K562 (cell line): Measurements from ENCODE around the gene ERVW-1. TPM values are rescaled to one million over a fixed set of nuclear protein-coding genes. Genes with fewer than 3 reads are reported as not detected.

Experiments used
- ATAC-seq: fragments of 200-7000 bp; cut with Tn5 transposase; 3 replicates; pipeline ENCODE4 v1.9.1; 2020; ENCODE audit warnings: moderate library complexity
- BruUV-seq: library from RNA; stranded (reverse); fragments of 400-500 nt; replicated peaks from 2 replicates; lab custom pipeline; 2021; lab: Mats Ljungman, UMichigan
- CTCF ChIA-PET: fragments of 300-600 bp; formaldehyde crosslinking; extraction: SDS; loops from one replicate; lab custom pipeline; 2021; ENCODE audit warnings: low intra/inter-chr PET ratio; lab: Yijun Ruan, JAX
- POLR2A ChIA-PET: fragments of 300-600, 350-650 bp; sonication (Branson Sonifier 250); formaldehyde crosslinking; extraction: SDS; loops from one replicate; lab custom pipeline; 2021; ENCODE audit warnings: antibody characterized with exemption, inconsistent platforms; lab: Yijun Ruan, JAX
- DNase-seq, 4 experiments: peaks; one replicate each; pipeline versions ENCODE4 v3.0.0 to v3.0.0-alpha.2; 2011 to 2018; ENCODE audit warnings: low spot score in 3 of 4, mixed read lengths in 3 of 4; ENCODE audit errors: extremely low read depth in 1 of 4
- FAIRE-seq: peaks from 2 replicates; lab custom pipeline; 2011; peaks lifted over from hg19 to GRCh38; lab: Jason Lieb, UNC
- H2AFZ ChIP-seq: 2 replicates; pipeline ENCODE4 v1.6.0; 2011; ENCODE audit warnings: low read depth, low read length, control low read depth, inconsistent platforms
- H3K27ac ChIP-seq: fragments of 200-600 bp; 3 replicates; pipeline ENCODE4 v1.8.0; 2011; ENCODE audit warnings: low read depth, mild to moderate bottlenecking, control low read depth, inconsistent platforms, low read length, moderate library complexity, mixed read lengths; ENCODE audit errors: extremely low read depth
- H3K27me3 ChIP-seq, 2 experiments: fragments of 300-600 bp in 1 of 2; 2 replicates in 1 of 2; 3 replicates in 1 of 2; pipeline versions ENCODE4 v1.6.0 to v1.8.0; 2011; ENCODE audit warnings: inconsistent platforms in 2 of 2, low read length in 2 of 2, mild to moderate bottlenecking in 1 of 2, mixed read lengths in 1 of 2, moderate library complexity in 1 of 2; ENCODE audit not compliant: control insufficient read depth in 2 of 2, insufficient read depth in 2 of 2
- H3K36me3 ChIP-seq: fragments of 300-600 bp; 3 replicates; pipeline ENCODE4 v1.8.0; 2011; ENCODE audit warnings: mild to moderate bottlenecking, low read length, inconsistent platforms; ENCODE audit not compliant: control insufficient read depth, insufficient read depth
- H3K4me1 ChIP-seq, 2 experiments: fragments of 200-600 bp in 1 of 2; replicated peaks in 1 of 2; 2 replicates in 1 of 2; 3 replicates in 1 of 2; pipeline versions ENCODE4 v1.5.1 to v1.8.0; 2011; ENCODE audit warnings: inconsistent platforms in 2 of 2, low read length in 2 of 2, mild to moderate bottlenecking in 1 of 2, mixed read lengths in 1 of 2, moderate library complexity in 1 of 2; ENCODE audit not compliant: control insufficient read depth in 2 of 2, insufficient read depth in 2 of 2
- H3K4me2 ChIP-seq: 2 replicates; pipeline ENCODE4 v1.6.1; 2011; ENCODE audit warnings: low read length, control low read depth, inconsistent platforms, mixed read lengths; ENCODE audit not compliant: insufficient read depth
- H3K4me3 ChIP-seq: fragments of 200-600 bp; sonication (generic), shearing (Covaris generic); 2 replicates; pipeline ENCODE4 v1.5.1; 2016; ENCODE audit warnings: control low read depth, inconsistent platforms
- H3K79me2 ChIP-seq: fragments of 200-600 bp; 3 replicates; pipeline ENCODE4 v1.8.0; 2011; ENCODE audit warnings: low read length, inconsistent platforms; ENCODE audit not compliant: control insufficient read depth, insufficient read depth
- H3K9ac ChIP-seq, 2 experiments: 2 replicates each; pipeline versions ENCODE4 v1.6.0 to v1.6.1; 2011; ENCODE audit warnings: low read depth in 2 of 2, low read length in 2 of 2, control low read depth in 1 of 2, inconsistent platforms in 1 of 2, mild to moderate bottlenecking in 1 of 2, mixed read lengths in 1 of 2; ENCODE audit not compliant: insufficient read depth in 1 of 2
- H3K9me1 ChIP-seq: one replicate; pipeline ENCODE4 v1.6.0; 2011; ENCODE audit warnings: inconsistent platforms, mild to moderate bottlenecking, low read length, moderate library complexity; ENCODE audit not compliant: control insufficient read depth, insufficient read depth
- H3K9me3 ChIP-seq: replicated peaks from 2 replicates; pipeline ENCODE4 v1.5.1; 2011; ENCODE audit warnings: low read depth, low read length, inconsistent platforms; ENCODE audit not compliant: control insufficient read depth, insufficient read depth
- H4K20me1 ChIP-seq: replicated peaks from 2 replicates; pipeline ENCODE4 v1.6.1; 2011; ENCODE audit warnings: low read length, inconsistent platforms, mixed read lengths; ENCODE audit not compliant: control insufficient read depth, insufficient read depth
- ETS2 ChIP-seq: IDR thresholded peaks from 2 replicates; pipeline ENCODE4 v1.6.1; 2016; ENCODE audit warnings: borderline replicate concordance, missing genetic modification characterization, mild to moderate bottlenecking, moderate library complexity, missing compliant biosample characterization; ENCODE audit not compliant: poor library complexity, severe bottlenecking
- MCM3 ChIP-seq: fragments of 450-650 bp; IDR thresholded peaks from 2 replicates; pipeline ENCODE4 v1.6.1; 2016
- XRCC5 ChIP-seq: fragments of 200-400 bp; formaldehyde crosslinking; IDR thresholded peaks from 2 replicates; pipeline ENCODE4 v1.6.1; 2017; ENCODE audit warnings: low read depth, mild to moderate bottlenecking, low read length
- ZNF436 ChIP-seq: fragments of 250-450, 450-650 bp; sonication (Bioruptor Pico); formaldehyde crosslinking; IDR thresholded peaks from 2 replicates; pipeline ENCODE4 v1.7.0; 2020; ENCODE audit warnings: mild to moderate bottlenecking
- WGBS: fragments of 100-300 bp; shearing (Covaris generic); methylation state at CpG from one replicate; pipeline ENCODE4 v1.1.6; 2016; ENCODE audit warnings: low coverage, mixed read lengths; ENCODE audit not compliant: insufficient coverage; ENCODE audit errors: missing lambda C conversion rate; 5-methylcytosine and 5-hydroxymethylcytosine counted together
- in situ Hi-C: fragments of 300-500 bp; cut with MboI; formaldehyde crosslinking; loops from 4 replicates; pipeline ENCODE4 v1.15.0; 2018; ENCODE audit warnings: inconsistent platforms, mixed read lengths
- intact Hi-C: fragments of 100-400 bp; cut with micrococcal nuclease; formaldehyde crosslinking; loops from 2 replicates; pipeline ENCODE4 v1.14.2; 2022
- polyA plus RNA-seq, 8 experiments: library from polyadenylated mRNA; depleted of rRNA in 4 of 8; stranded (reverse) in 5 of 8; unstranded in 3 of 8; fragments of >200 nt; fragmentation: Nextera tagmentation in 2 of 8; fragmentation: Illumina TruSeq in 1 of 8; extraction: Ambion mirVana in 2 of 8; extraction: Trizol in 1 of 8; gene quantifications; 2 replicates each; pipeline versions ENCODE4 v1.2.1 to v1.2.3, GENCODE V29; 2011 to 2014; ENCODE audit warnings: inconsistent platforms in 1 of 8, missing spikeins in 1 of 8
- total RNA-seq, 7 experiments: library from RNA; depleted of rRNA in 6 of 7; stranded (reverse); fragments of >200 nt in 6 of 7; fragmentation: Illumina TruSeq in 2 of 7; extraction: Trizol in 2 of 7; gene quantifications; 2 replicates each; pipeline versions ENCODE4 v1.2.1 to v1.2.3, GENCODE V29; 2011 to 2021; ENCODE audit warnings: low replicate concordance in 1 of 7

The ERVW-1 gene
- total and polyA plus RNA-seq, 9 of the 15 experiments (the other 6 are each of a cell fraction or from before 2014, with no cell fraction given), result not detected

- TF ChIP-seq ETS2 (tag), result no peak
Observed at GRCh38 chr7:92520024-92520423, 42.3 kb upstream of the ERVW-1 start (continued).

GRCh38 chr7:92517631-92518030 is 39.9 kb upstream of the ERVW-1 start:
- CTCF ChIA-PET, result no interaction called here
- 65% methylated on average over 3 of the region's 3 CpGs for WGBS
- no peak overlapping the region for H3K9ac ChIP-seq
- in situ Hi-C loops, result no loop called here
- BruUV-seq, result TSS peak; percentile 12
- no peaks in the 10 kb centered on the region for H3K79me2 ChIP-seq
- no peak for TF ChIP-seq XRCC5
- TF ChIP-seq ZNF436 (CRISPR knock-in tag), result no peak
- TF ChIP-seq MCM3, result no peak
- TF ChIP-seq, all 486 proteins: peak for 0
- H3K4me2 ChIP-seq, result no peak overlapping the region
- FAIRE-seq, result no peak
- no peaks in the 10 kb centered on the region for H3K27me3 ChIP-seq
- no peak overlapping the region for H3K4me3 ChIP-seq
- H3K4me1 ChIP-seq, result no peaks in the 10 kb centered on the region
- POLR2A ChIA-PET, result interaction anchor here (0.6 to 1.6 kb wide), 3 partner anchors 9 to 519 kb away, joined by 3 to 11 read pairs (median 4); partner anchors contain the start of genes PEX1 and RBM48
- peaks cover 17% of the 10 kb centered on the region; the same call in 1 of the 3 replicates for H3K36me3 ChIP-seq
- no peaks in the 10 kb centered on the region for H3K9me1 ChIP-seq
- intact Hi-C loops, result no loop called here
- no peak for ATAC-seq
- DNase-seq, result no peak
- H3K27ac ChIP-seq, result no peak overlapping the region
- no peaks in the 10 kb centered on the region for H3K9me3 ChIP-seq
- H2AFZ ChIP-seq, result no peak overlapping the region
- H4K20me1 ChIP-seq, result no peaks in the 10 kb centered on the region
